SKM-1 (cell line): ENCODE data around the gene RALB.
A peak's percentile ranks its signal among the peaks of the same experiment; 100 is the strongest.

Source experiments
- DNase-seq: peaks from one replicate; lab custom pipeline; 2025; ENCODE audit not compliant: unreplicated experiment; lab: John Stamatoyannopoulos, UW

RALB gene

GRCh38 chr2:120261387-120262006, 8.8 kb downstream of the RALB start:
- no peak for DNase-seq

- DNase-seq, result no peak
These were observed 9.5 kb downstream of the RALB start for GRCh38 chr2:120262150-120262549.

- no peak for DNase-seq
These were observed 10.2 kb downstream of the RALB start for GRCh38 chr2:120262761-120263428.

- no peak for DNase-seq
These were observed 12.4 kb downstream of the RALB start for GRCh38 chr2:120265006-120265405.

- DNase-seq, result no peak
These were observed 14.7 kb downstream of the RALB start for GRCh38 chr2:120267348-120267747.

- DNase-seq, result no peak
These were observed 16.6 kb downstream of the RALB start for GRCh38 chr2:120269076-120269744.

GRCh38 chr2:120269816-120270215, 17.2 kb downstream of the RALB start:
- no peak for DNase-seq

- DNase-seq, result no peak
These were observed 19.2 kb downstream of the RALB start for GRCh38 chr2:120271711-120272379.

- no peak for DNase-seq
These were observed 20.3 kb downstream of the RALB start for GRCh38 chr2:120272763-120273481.

- DNase-seq, result no peak
These were observed 23.2 kb downstream of the RALB start for GRCh38 chr2:120275617-120276400.

- DNase-seq, result no peak
These were observed 25.0 kb downstream of the RALB start for GRCh38 chr2:120277505-120278205.

- no peak for DNase-seq
These were observed 26.2 kb downstream of the RALB start for GRCh38 chr2:120278901-120279300.

- no peak for DNase-seq
These were observed 27.1 kb downstream of the RALB start for GRCh38 chr2:120279708-120280107.

GRCh38 chr2:120283649-120284048, 31.0 kb downstream of the RALB start:
- no peak for DNase-seq

GRCh38 chr2:120285056-120285455, 32.4 kb downstream of the RALB start:
- DNase-seq, result no peak

- DNase-seq, result peak; percentile 18
These were observed 34.7 kb downstream of the RALB start for GRCh38 chr2:120287183-120288015.

GRCh38 chr2:120288016-120288373, 35.3 kb downstream of the RALB start:
- DNase-seq, result no peak

- DNase-seq, result no peak
These were observed 36.7 kb downstream of the RALB start for GRCh38 chr2:120289221-120289906.
